CD14-positive monocyte (primary cell): ENCODE results near the gene MAGEC2. TPM values are rescaled to one million over a fixed set of nuclear protein-coding genes. Genes with fewer than 3 reads are reported as not detected.

Experiments used
- DNase-seq, 3 donors: peaks; one replicate each; pipeline ENCODE4 v3.0.0-alpha.2; 2011 to 2022
- H2AFZ ChIP-seq: 2 replicates; pipeline ENCODE4 v1.6.0; 2012; ENCODE audit warnings: mild to moderate bottlenecking, low read depth, low read length, inconsistent platforms; ENCODE audit not compliant: insufficient read depth, poor library complexity, severe bottlenecking
- H3K27ac ChIP-seq, 2 donors: 1 replicate in 1 of 2; 2 replicates in 1 of 2; pipeline ENCODE4 v1.5.1; 2012 to 2013; ENCODE audit warnings: low read length in 2 of 2, control low read depth in 1 of 2, inconsistent platforms in 1 of 2, low read depth in 1 of 2, mild to moderate bottlenecking in 1 of 2
- H3K27me3 ChIP-seq, 2 donors: one replicate each; pipeline versions ENCODE4 v1.6.0 to v1.6.1; 2011 to 2013; ENCODE audit warnings: low read length in 2 of 2; ENCODE audit not compliant: control insufficient read depth in 2 of 2, insufficient read depth in 2 of 2
- H3K36me3 ChIP-seq, 2 donors: replicated peaks in 1 of 2; 1 replicate in 1 of 2; 2 replicates in 1 of 2; pipeline versions ENCODE4 v1.5.1 to v1.6.1; 2012 to 2013; ENCODE audit warnings: low read length in 2 of 2, control low read depth in 1 of 2, inconsistent platforms in 1 of 2, mild to moderate bottlenecking in 1 of 2; ENCODE audit not compliant: insufficient read depth in 2 of 2, control insufficient read depth in 1 of 2
- H3K4me1 ChIP-seq, 2 donors: 1 replicate in 1 of 2; 2 replicates in 1 of 2; pipeline versions ENCODE4 v1.5.1 to v1.6.1; 2012 to 2013; ENCODE audit warnings: low read length in 2 of 2, control low read depth in 1 of 2, inconsistent platforms in 1 of 2, mild to moderate bottlenecking in 1 of 2, moderate library complexity in 1 of 2; ENCODE audit not compliant: insufficient read depth in 2 of 2, control insufficient read depth in 1 of 2
- H3K4me2 ChIP-seq: replicated peaks from 2 replicates; pipeline ENCODE3; 2012; ENCODE audit warnings: low read length, moderate library complexity, mild to moderate bottlenecking; ENCODE audit not compliant: poor library complexity, severe bottlenecking; ENCODE audit errors: extremely low read depth
- H3K4me3 ChIP-seq, 3 experiments: fragments of 200-600 bp in 1 of 3; sonication (generic) in 1 of 3; replicated peaks in 1 of 3; 1 replicate in 2 of 3; 2 replicates in 1 of 3; pipeline ENCODE4 v1.5.1; 2011 to 2013; ENCODE audit warnings: low read length in 3 of 3, mild to moderate bottlenecking in 3 of 3, control low read depth in 2 of 3, low read depth in 2 of 3, inconsistent platforms in 1 of 3, moderate library complexity in 1 of 3
- H3K79me2 ChIP-seq: 2 replicates; pipeline ENCODE4 v1.6.0; 2012; ENCODE audit warnings: mild to moderate bottlenecking, control low read depth, inconsistent platforms, low read length, moderate library complexity; ENCODE audit not compliant: insufficient read depth
- H3K9ac ChIP-seq: 2 replicates; pipeline ENCODE4 v1.6.0; 2017; ENCODE audit warnings: low read length, mild to moderate bottlenecking; ENCODE audit not compliant: insufficient read depth, poor library complexity, severe bottlenecking
- H3K9me3 ChIP-seq, 2 donors: replicated peaks in 1 of 2; 1 replicate in 1 of 2; 2 replicates in 1 of 2; pipeline versions ENCODE4 v1.5.1 to v1.6.1; 2012 to 2013; ENCODE audit warnings: low read length in 2 of 2, control low read depth in 1 of 2; ENCODE audit not compliant: control insufficient read depth in 1 of 2, insufficient read depth in 1 of 2
- H4K20me1 ChIP-seq: 2 replicates; pipeline ENCODE4 v1.6.0; 2012; ENCODE audit warnings: mild to moderate bottlenecking, low read length, control low read depth, moderate library complexity; ENCODE audit not compliant: insufficient read depth
- H3K27ac Mint-ChIP-seq, 7 donors: one replicate each; pipeline ENCODE4 v1.8.0; 2020; ENCODE audit warnings: mild to moderate bottlenecking in 7 of 7, mixed read lengths in 7 of 7, moderate library complexity in 6 of 7, inconsistent platforms in 2 of 7
- H3K27me3 Mint-ChIP-seq, 3 donors: one replicate each; pipeline ENCODE4 v1.8.0; 2021 to 2022; ENCODE audit warnings: low read depth in 3 of 3, mild to moderate bottlenecking in 3 of 3, mixed read lengths in 3 of 3, moderate library complexity in 3 of 3, inconsistent platforms in 1 of 3
- H3K36me3 Mint-ChIP-seq, 2 donors: one replicate each; pipeline ENCODE4 v1.8.0; 2020; ENCODE audit warnings: mixed read lengths in 2 of 2, inconsistent platforms in 1 of 2, mild to moderate bottlenecking in 1 of 2
- H3K4me1 Mint-ChIP-seq: one replicate; pipeline ENCODE4 v1.8.0; 2020; ENCODE audit warnings: mild to moderate bottlenecking, mixed read lengths
- H3K4me3 Mint-ChIP-seq, 2 donors: one replicate each; pipeline ENCODE4 v1.8.0; 2020; ENCODE audit warnings: mild to moderate bottlenecking in 2 of 2, mixed read lengths in 2 of 2, moderate library complexity in 1 of 2
- H3K9me3 Mint-ChIP-seq, 7 donors: one replicate each; pipeline ENCODE4 v1.8.0; 2020 to 2022; ENCODE audit warnings: mixed read lengths in 7 of 7, mild to moderate bottlenecking in 6 of 7, moderate library complexity in 6 of 7, inconsistent platforms in 2 of 7
- WGBS: methylation state at CpG from one replicate; pipeline ENCODE4 v1.1.5; 2013; ENCODE audit warnings: missing lambda C conversion rate; ENCODE audit not compliant: insufficient coverage; 5-methylcytosine and 5-hydroxymethylcytosine counted together
- intact Hi-C, 2 donors: fragments of 100-400 bp; cut with micrococcal nuclease; formaldehyde crosslinking; loops; one replicate each; pipeline versions ENCODE4 v1.15.0 to v1.15.1; 2023
- polyA plus RNA-seq, 3 donors: library from polyadenylated mRNA; depleted of rRNA in 1 of 3; unstranded in 2 of 3; stranded (reverse) in 1 of 3; fragments of 300-500 nt in 2 of 3; fragments of >200 nt in 1 of 3; fragmentation: Illumina TruSeq in 2 of 3; gene quantifications; 1 replicate in 2 of 3; 2 replicates in 1 of 3; pipeline ENCODE4 v1.2.3, GENCODE V29; 2012 to 2021
- TF ChIP-seq, protein P1 (sequence below): fragments of 200-600 bp; IDR thresholded peaks from one replicate; pipeline ENCODE4 v1.8.0; 2022; ENCODE audit warnings: antibody characterized with exemption, mild to moderate bottlenecking

The MAGEC2 gene
- polyA plus RNA-seq, 3 donors = not detected

GRCh38 chrX:142214081-142214480 is 9.0 kb upstream of the MAGEC2 start:
- Histone ChIP-seq H3K36me3 (no peaks in the 10 kb centered on the region), H3K4me1 (no peaks in the 10 kb centered on the region), H3K27me3 (no peaks in the 10 kb centered on the region), H3K4me3 (no peak overlapping the region), H3K9ac (no peak overlapping the region), H4K20me1 (no peaks in the 10 kb centered on the region), H3K79me2 (no peaks in the 10 kb centered on the region), H3K27ac (no peak overlapping the region), H3K9me3 (no peaks in the 10 kb centered on the region), H2AFZ (no peak overlapping the region), H3K4me2 (no peak overlapping the region)
- intact Hi-C loops = no loop called here
- DNase-seq = no peak
- Mint-ChIP-seq H3K4me3 (no peak overlapping the region), H3K9me3 (peaks cover 0 to 5% (median 0%) of the 10 kb centered on the region in 7 donors), H3K36me3 (no peaks in the 10 kb centered on the region), H3K27ac (no peak overlapping the region), H3K27me3 (peaks cover 0 to 3% (median 0%) of the 10 kb centered on the region in 3 donors), H3K4me1 (no peaks in the 10 kb centered on the region)
- 86% methylated on average over 2 of the region's 4 CpGs for WGBS
- TF ChIP-seq, protein P1, sequence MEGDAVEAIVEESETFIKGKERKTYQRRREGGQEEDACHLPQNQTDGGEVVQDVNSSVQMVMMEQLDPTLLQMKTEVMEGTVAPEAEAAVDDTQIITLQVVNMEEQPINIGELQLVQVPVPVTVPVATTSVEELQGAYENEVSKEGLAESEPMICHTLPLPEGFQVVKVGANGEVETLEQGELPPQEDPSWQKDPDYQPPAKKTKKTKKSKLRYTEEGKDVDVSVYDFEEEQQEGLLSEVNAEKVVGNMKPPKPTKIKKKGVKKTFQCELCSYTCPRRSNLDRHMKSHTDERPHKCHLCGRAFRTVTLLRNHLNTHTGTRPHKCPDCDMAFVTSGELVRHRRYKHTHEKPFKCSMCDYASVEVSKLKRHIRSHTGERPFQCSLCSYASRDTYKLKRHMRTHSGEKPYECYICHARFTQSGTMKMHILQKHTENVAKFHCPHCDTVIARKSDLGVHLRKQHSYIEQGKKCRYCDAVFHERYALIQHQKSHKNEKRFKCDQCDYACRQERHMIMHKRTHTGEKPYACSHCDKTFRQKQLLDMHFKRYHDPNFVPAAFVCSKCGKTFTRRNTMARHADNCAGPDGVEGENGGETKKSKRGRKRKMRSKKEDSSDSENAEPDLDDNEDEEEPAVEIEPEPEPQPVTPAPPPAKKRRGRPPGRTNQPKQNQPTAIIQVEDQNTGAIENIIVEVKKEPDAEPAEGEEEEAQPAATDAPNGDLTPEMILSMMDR = no peak

DNA sequence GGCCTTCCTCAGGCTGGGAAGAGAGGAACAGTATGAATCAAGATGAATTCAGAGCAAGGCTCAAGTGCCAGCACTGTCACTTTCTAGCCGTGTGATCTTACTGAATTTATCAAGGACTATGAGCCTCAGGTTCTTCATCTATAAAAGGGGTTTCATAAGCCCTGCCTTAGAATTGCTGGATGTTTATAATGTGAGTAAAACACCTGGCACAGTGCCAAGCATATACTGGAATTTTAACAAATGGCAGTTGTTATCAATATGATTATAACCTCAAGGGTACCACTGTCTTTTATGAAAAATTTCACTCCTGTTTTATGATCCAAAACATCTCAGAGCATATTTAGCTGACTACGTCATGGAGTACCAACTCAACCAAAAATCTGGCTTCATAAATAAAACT is 4.0 kb downstream of the MAGEC2 start:
- Histone ChIP-seq H3K4me3 (no peak overlapping the region), H3K9me3 (peaks cover 0 to 5% of the 10 kb centered on the region in 2 donors), H3K79me2 (no peaks in the 10 kb centered on the region), H2AFZ (no peak overlapping the region), H3K27ac (no peak overlapping the region), H3K9ac (no peak overlapping the region), H3K4me1 (no peaks in the 10 kb centered on the region), H3K36me3 (no peaks in the 10 kb centered on the region), H4K20me1 (no peaks in the 10 kb centered on the region), H3K27me3 (no peaks in the 10 kb centered on the region), H3K4me2 (no peak overlapping the region)
- WGBS = no CpG with 5 or more reads among the region's 2 CpGs
- TF ChIP-seq, protein P1 = no peak
- intact Hi-C loops = no loop called here
- H3K9me3 Mint-ChIP-seq = peaks cover 0 to 19% (median 4%) of the 10 kb centered on the region in 7 donors
- H3K27me3 Mint-ChIP-seq = peaks cover 0 to 2% (median 0%) of the 10 kb centered on the region in 3 donors
- H3K36me3 Mint-ChIP-seq = no peaks in the 10 kb centered on the region
- no peak for DNase-seq
- no peaks in the 10 kb centered on the region for H3K4me1 Mint-ChIP-seq
- no peak overlapping the region for H3K4me3 Mint-ChIP-seq
- H3K27ac Mint-ChIP-seq = no peak overlapping the region
